GM12892 (cell line): ENCODE results near the gene EPHB2.

ENCODE experiments used
- POLR2AphosphoS5 ChIP-seq: IDR thresholded peaks from 2 replicates; pipeline ENCODE4 v1.6.1; 2011; ENCODE audit warnings: low read depth, low read length, control low read depth
- TAF1 ChIP-seq: IDR thresholded peaks from 2 replicates; pipeline ENCODE4 v1.6.1; 2011; ENCODE audit warnings: low read depth, mild to moderate bottlenecking, control low read depth, low read length, borderline replicate concordance

GRCh38 chr1:22792396-22793160 lies 81.9 kb downstream of the EPHB2 start:
- TF ChIP-seq POLR2AphosphoS5 (no peak), TAF1 (no peak)
